ENCODE measurements around the gene OR6N2. TPM values are rescaled to one million over a fixed set of nuclear protein-coding genes. Genes with fewer than 3 reads are reported as not detected.

The OR6N2 gene, protein sequence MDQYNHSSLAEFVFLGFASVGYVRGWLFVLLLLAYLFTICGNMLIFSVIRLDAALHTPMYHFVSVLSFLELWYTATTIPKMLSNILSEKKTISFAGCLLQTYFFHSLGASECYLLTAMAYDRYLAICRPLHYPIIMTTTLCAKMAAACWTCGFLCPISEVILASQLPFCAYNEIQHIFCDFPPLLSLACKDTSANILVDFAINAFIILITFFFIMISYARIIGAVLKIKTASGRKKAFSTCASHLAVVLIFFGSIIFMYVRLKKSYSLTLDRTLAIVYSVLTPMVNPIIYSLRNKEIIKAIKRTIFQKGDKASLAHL
- polyA plus RNA-seq (ENCODE audit: insufficient read length) = not detected
- long read RNA-seq, donor 1 = 0 reads
- long read RNA-seq, donor 2 = 0 reads
- long read RNA-seq, donor 3 = 0 reads
- long read RNA-seq, donor 4 = 0 reads
- long read RNA-seq, donor 5 = 0 reads
- long read RNA-seq, donor 6 = 0 reads
- long read RNA-seq, donor 7 = 0 reads
- long read RNA-seq, donor 8 = 0 reads

DNA sequence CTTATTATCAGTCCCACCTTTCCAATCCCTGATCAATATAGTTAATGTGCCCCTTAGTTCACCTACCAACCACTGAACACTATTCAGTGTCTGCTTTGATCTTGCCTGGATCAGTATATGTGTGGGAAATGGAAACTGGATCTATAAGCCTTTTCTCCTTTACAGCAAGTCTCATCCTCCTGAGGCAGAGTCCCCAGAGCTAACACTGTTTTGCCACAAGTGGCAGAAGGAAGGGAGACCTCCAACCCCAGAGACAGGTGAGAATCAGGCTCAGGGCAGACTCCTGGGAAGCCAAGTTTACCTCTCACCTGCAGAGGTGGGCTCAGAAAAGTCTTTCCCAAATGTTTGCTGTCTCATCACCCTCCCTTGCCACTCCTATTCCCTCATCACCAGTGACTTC, at the start of gene OR6N2:
TSS of gene OR6N2 (minus strand) at position 101 of the 400 bp plus-strand sequence. CDS start 3,569 bp downstream, outside the sequence.
- no peak for DNase-seq

- no peak for DNase-seq
Observed at GRCh38 chr1:158830074-158830677, 49.2 kb upstream of the OR6N2 start.

- no peak for DNase-seq
Observed at GRCh38 chr1:158821723-158822122, 40.7 kb upstream of the OR6N2 start.

DNA sequence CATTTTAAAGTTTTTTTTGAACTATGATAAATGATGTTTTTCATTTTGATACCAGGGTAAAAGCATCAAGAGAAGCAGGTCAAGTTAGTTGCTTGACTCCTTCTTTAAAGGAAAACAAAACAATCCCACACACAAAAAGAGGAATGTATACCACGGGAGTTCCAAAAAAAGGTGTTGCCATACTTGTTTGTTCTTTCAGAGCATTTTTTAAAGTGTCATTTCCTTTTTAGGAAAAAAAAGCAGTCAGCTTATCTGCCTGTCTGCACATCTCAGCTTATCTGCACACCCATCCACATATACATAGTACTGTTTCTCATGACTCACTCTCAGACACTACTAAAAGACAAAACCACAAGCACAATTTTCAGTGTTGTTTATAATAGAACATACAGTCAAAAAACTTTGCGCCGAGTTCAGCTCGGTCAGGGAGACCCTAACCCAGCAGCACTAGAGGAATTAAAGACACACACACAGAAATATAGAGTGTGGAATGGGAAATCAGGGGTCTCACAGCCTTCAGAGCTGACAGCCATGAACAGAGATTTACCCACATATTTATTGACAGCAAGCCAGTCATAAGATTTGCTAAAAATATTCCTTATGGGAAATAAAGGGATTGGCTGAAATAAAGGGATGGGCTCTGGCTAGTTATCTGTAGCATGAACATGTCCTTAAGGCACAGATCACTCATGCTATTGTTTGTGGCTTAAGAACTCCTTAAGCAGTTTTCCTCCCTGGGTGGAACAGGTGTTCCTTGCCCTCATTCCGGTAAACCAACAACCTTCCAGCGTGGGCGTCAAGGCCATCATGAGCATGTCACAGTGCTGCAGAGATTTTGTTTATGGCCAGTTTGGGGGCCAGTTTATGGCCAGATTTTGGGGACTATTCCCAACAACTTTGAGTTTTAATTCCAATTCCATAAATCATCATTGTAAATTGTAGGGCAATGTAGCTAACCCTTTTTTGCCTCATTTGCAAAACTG, 38.7 kb upstream of the OR6N2 start:
- DNase-seq = no peak

- no peak for DNase-seq
Observed at GRCh38 chr1:158818975-158819431, 38.0 kb upstream of the OR6N2 start.

GRCh38 chr1:158818560-158818959, 37.6 kb upstream of the OR6N2 start:
- no peak for DNase-seq

GRCh38 chr1:158814970-158815369, 34.0 kb upstream of the OR6N2 start:
- DNase-seq = no peak

GRCh38 chr1:158813164-158813563, 32.2 kb upstream of the OR6N2 start:
- DNase-seq = no peak

- DNase-seq = no peak
Observed at GRCh38 chr1:158812336-158812735, 31.3 kb upstream of the OR6N2 start.

GRCh38 chr1:158810311-158810710, 29.3 kb upstream of the OR6N2 start:
- DNase-seq = no peak

- no peak for DNase-seq
Observed at GRCh38 chr1:158809862-158810261, 28.9 kb upstream of the OR6N2 start.

DNA sequence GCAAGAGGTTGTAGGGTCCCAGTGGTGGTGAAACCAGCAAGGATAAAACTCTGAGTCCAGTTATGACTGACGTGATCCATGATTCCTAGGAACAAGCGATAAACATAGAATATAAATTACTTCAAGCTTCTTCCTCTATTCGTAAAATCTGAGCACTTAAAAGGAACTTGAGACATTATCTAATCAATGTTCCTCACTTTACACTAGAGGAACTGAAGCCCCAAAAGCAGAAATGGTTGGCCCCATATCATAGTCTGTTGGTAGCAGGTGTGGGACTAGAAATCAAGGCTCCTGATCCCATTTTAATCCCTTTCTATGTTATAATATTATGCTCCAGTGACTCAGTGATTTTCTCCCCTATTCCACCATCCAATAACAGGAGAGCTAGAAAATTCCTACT, 28.3 kb upstream of the OR6N2 start:
- no peak for DNase-seq

DNA sequence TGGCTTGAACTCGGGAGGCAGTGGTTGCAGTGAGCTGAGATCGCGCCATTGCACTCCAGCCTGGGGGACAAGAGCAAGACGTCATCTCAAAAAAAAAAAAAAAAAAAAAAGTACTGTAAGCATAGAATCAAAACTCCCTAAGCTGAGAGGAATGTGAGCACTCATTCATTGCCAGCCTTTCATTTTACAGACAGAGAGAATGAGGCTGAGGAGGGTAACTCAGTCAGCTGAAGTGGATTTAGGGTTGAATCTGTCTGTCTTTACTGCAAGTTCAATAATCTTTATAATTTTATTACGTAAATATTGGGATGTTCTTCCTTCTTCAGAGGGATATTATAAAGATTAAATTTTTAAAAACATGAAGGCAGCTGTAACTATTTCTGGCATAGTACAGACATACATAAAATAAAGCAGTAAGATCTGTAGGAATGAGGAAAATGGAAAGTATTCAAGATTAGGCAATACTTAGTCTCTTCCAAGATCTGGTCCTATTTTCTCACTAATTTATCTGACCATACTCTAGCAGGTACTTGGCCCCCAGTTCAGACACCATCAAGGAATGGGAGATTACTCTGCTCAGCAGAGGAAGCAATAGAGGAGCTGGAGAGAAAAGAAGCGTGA, 26.0 kb upstream of the OR6N2 start:
- no peak for DNase-seq

DNA sequence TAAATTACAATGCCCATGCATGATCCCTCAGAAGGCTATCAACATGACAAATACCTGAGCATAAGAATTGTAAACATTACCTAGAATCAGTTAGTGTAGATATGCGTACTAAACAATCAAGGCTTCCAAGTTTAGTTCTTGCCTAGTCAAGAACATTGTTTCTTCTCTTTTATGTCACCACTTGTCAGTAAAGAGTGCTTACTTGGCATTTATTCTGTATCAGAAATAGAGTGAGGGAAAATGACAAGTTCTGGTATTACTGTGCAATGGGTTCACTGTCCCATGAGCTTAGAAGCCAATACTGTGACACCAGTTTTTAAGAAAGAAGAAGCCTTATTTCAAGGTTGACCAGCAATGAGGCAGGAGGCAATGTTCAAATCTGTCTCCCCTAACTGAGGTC, 22.7 kb upstream of the OR6N2 start:
- no peak for DNase-seq

DNA sequence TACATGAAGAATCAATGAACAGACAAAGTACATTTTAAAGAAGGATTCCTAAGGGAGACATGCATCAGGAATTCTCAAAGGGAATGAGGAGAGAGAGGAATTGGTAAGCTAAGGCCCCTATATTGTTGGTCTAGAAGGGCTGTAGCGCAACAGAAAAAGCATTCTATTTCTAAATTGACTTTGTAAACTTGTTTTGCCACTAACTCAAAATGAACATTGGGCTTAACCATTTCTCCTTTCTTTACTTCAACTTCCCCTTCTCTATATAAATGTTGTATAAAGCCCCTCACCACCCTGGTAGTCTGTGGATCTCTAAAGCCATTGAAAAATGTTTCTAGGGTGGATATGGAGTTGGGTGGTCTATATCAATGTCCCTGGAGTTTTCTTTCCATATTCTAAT, 20.4 kb upstream of the OR6N2 start:
- DNase-seq = no peak

DNA sequence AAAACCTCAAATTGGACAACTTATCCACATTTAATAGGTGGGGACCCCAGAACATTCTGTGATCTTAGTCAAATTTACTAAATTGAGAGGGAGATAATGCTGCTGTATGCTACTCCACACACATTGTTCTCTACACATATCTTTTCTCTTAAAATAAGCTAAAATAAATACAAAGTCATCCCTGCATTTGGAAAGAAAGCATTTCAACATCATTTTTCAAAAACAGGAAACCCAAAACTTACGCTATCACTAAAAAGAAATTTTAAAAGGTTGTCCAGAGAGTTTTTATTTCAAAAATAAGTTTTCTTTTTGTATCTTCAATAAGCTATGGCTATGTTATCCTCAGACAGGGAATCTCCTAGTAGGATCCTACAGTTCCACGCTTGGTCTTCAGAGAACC, 19.5 kb upstream of the OR6N2 start:
- no peak for DNase-seq

GRCh38 chr1:158799689-158800088, 18.7 kb upstream of the OR6N2 start:
- DNase-seq = no peak

GRCh38 chr1:158798531-158798930, 17.5 kb upstream of the OR6N2 start:
- no peak for DNase-seq

DNA sequence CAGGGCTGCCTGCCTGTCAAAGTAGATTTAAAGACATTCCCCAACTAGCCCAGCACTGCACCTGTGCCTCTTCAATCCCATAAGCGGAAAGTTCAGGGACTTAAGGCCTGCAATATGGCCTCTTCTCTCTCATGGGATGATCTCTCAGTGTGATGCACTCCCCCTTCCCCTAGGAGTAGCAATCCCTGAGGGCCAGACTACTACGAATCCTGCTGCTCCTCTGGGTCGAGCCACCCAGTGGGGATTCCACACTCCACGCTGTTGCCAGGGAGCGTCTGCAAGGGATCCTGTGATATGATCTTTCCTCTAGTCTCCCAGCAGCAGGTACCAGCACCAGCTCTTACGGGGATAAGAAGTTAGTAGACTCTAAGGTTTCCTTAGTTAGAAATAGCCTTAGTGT, 13.2 kb upstream of the OR6N2 start:
- DNase-seq = no peak

GRCh38 chr1:158793604-158794003, 12.6 kb upstream of the OR6N2 start:
- DNase-seq = no peak

- no peak for DNase-seq
Observed at GRCh38 chr1:158771950-158772866, 8.8 kb downstream of the OR6N2 start, which contains the start of gene OR6N1. OR6N1 (minus strand) TSS chr1:158772195; CDS start chr1:158766682, 5,513 bp downstream.

Measured in left kidney (tissue), 8 donors.